ENCODE measurements around the gene CTTNBP2.

DNA sequence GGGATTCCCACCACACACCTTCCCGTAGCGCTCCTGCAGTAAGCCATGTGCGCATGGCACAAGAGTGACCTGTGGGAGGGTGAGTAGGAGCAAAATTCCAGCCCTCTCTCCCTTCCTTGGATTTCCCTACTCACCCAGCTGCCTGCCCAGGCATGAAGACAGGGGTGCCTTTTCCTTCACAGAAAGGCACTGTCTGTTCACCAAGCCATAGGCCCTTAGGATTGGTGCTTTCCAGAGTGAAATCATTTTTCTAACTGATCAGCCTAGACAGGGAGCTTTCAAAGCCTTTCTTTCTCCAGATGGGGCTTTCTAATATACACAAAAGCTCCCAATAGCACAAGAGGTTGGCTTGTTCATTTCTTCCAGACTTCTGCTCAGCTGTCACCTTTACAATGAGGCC, 79.7 kb downstream of the CTTNBP2 start:
- no peak for TF ChIP-seq CTCF (IDR thresholded peaks at IDR 0.05)
- no peak for TF ChIP-seq POLR2A (IDR thresholded peaks at IDR 0.05)
- no peak for TF ChIP-seq EP300 (IDR thresholded peaks at IDR 0.05)
